HG03097 (cell line): Measurements from ENCODE around the gene TMEM53.

Source experiments
- ATAC-seq: cut with Tn5 transposase; IDR thresholded peaks from one replicate; pipeline ENCODE4 v1.9.1; 2021; ENCODE audit not compliant: unreplicated experiment, low FRiP score

Gene TMEM53

GRCh38 chr1:44648529-44649250 lies 25.6 kb downstream of the TMEM53 start:
- ATAC-seq = no peak

DNA sequence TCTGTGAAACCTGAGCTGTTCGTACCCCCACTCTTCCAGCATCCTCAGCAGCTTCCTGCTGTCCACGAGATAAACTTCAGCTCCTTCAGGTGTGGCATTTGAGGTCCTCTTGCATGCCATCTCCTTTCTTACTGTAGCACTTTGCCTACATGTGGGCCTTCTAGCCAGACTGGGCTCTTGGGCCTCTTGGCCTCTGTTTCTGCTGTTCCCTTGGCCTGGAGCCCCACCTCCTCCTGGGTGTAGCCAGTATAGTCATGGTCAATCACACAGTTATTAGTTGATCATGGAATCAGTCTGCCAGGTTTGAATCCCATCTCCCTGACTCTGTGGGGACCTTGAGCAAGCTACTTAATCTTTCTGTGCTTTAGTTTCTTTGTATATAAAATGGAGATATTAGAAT lies 26.4 kb downstream of the TMEM53 start:
- no peak for ATAC-seq

GRCh38 chr1:44646261-44647110 lies 27.8 kb downstream of the TMEM53 start:
- no peak for ATAC-seq

- no peak for ATAC-seq
Measured at GRCh38 chr1:44645476-44646244, 28.6 kb downstream of the TMEM53 start.

GRCh38 chr1:44644806-44645205 lies 29.5 kb downstream of the TMEM53 start:
- no peak for ATAC-seq

DNA sequence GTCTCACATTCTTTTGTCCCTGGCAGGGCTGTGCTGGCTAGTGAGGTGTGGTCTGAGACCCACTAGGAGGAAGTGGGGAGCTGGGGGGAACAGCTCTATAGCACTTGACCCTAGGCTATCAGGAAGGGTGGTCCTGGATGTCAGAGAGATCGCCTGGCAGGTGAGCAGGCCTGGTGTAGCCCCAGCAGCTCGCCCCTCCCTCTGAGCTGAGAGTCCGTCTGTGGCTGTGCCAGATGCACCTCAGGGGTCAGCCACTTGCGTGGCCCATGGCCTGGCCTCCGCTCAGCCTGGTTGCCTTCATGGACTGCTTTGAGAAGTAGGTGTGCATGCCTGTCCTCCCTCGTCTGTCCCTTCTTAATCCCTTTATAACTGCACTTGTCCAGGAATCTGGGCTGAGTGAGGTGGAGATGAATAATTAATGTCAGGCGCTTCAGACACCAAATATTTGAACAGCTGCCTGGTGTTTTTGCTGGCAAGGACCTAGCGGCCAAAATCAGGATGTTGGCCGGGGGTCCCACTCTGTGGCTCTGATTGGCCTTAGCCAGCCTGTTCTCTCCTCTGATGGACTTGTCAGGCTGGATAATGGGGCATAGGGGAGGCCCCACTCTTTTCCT lies 30.5 kb downstream of the TMEM53 start:
- ATAC-seq = no peak

DNA sequence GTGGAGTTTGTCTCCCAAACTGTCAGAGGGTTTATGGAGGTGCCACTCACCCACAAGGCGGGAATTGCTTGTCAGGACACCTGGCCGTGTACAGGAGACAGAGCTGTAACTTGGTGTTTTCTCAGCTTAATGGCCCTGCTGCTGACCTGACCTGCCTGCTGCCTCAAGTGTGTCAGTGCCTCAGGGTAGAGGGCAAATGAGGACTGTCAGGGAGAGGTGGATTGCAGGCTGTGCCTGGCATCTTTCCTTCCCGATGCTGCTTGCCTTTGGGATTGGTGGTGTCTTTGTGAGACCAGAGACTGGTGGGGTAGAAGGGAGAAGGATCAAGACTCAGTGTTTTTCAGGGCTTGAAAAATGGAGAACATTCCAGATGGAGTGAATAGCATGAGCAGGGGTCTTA lies 31.4 kb downstream of the TMEM53 start:
- ATAC-seq = no peak

DNA sequence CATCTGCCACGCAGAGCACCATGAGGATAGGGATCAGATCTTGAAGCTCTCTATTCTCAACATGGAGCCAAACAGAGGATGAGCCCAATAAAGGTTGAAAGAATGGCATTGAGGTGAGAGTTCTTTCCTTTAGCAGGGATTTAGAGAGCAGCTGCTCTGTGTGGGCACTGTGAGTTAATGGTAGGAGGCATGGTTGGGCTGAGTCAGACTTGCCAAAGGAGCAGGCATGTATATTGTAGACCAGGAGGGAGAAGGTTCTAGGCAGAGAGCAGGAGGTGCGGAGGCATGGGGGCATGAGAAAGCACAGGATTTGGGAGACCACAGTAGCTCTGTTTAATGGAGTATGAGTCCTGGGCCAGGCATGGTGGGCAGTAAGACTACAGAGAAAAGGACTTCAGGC lies 32.0 kb downstream of the TMEM53 start:
- no peak for ATAC-seq

DNA sequence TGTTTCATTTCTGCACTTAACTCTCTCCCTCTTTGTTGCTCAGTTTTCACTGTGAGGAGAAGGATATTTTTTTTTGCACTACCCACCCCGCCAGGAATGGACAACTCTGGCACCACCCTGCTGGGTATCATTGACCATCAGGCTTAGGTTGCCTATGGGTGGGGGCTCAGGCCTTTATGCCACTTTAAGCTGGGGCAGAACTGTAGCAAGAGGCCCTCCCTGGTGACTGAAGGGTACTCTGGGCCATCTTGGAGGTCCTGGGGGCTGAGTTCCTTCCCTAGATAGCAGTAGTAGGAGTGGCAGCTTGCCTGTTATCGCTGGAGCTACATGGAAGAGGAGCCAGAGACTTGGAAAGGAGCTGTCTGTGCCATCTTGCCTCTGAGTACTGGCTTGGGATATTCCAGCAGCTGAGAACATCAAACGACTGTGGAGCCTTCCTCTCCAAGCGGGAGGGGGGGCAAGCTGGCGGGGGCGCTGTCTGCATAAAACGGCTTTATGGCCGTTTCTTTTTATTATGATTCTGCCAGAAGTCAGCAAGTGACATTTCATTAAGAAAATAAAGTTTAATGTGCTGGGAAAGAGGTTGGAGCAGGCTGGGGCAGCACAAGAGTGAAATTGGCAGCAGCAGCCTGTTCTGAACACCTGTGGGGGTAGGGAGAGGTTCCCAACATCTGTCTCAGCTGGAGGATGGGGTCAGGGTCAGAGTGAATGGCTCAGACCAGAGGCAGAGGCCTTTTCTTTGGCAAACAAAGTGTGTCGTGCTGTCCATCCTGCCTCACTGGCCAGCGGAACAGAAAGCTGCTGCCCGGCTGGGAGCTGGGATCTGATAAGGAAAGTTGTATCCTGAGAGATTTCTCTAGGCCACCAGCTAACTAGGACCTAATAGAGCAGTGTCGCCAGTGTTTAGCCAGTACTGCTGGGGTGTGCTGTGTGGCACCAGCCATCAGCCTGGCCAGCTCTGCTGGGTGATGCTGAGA lies 32.9 kb downstream of the TMEM53 start:
- ATAC-seq = no peak

DNA sequence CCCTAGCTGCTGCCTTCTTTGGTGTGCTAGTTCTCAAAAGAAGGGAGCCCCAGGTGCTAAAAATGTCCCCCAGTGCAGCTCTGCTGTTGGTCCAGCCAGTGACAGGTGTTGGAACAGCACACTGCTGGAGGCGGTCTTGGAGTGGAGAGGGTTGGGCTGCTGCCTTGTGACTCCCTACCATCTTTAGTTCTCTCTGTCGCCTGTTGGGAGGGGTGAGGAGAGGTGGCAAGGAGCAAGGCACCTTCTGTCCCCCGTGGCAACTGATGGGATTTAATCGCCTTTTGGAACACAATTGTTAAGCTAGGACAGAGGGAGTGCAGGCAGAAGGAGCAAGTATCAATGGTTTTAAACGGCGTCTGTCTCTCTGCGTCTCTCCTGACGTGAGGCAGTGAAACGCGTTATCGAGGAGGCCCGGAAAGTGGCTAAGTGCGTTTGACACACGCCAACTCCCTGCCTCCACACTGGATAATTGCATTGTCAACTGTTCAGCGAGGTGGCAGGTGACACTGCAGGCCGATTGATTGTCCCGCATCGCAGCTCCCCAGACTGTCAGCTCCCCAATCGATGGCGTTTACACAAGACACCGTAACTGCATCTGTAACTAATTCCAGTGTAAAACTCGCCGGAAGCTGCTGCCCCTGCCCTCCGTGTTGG lies 34.0 kb downstream of the TMEM53 start:
- ATAC-seq = no peak

- ATAC-seq = no peak
Measured at GRCh38 chr1:44637702-44638411, 36.4 kb downstream of the TMEM53 start.

DNA sequence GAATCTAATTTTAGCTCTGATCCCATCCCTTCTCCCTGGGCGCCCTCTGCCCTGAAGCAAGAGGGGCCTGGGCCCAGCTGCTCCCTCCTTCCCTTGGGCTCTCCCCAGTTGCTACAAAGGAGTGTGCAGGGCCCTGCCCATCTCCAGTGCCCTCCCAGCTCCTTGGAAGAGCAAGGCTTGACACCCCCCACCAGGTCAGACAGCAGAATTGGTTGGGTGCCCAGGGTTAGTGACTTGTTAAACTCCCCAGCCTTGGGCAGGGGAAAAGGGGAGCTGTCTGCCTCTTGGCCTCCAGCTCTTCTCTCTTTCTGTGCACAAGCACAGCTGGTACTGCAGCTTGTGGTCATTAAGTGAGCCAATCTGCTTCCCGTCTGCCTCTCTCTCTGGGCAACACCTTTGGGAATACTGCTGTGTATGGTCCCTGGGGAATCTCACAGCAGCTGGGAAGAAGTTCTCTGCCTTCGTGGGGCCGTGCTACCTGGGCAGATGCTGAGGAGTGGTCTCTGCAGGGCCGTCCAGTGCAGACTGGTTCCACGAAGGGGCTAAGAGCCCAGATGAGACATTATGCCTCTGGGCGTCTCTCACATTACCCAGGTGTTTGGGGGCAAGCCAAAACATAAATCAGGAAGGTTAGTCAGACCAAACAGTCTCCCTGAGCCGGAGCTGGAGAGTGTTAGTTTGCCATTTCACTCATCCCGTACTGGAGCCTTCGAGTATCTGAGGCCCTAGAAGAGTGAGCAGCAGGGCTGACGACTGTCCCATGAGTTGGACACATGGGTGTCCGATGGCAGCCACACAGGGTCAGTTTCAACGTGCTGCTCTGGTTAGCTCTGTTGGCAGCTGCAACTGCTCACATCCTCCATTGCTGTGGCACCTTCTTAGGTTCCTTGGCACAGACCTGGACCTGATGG lies 37.3 kb downstream of the TMEM53 start:
- ATAC-seq = no peak

- no peak for ATAC-seq
Measured at GRCh38 chr1:44636083-44636687, 38.1 kb downstream of the TMEM53 start.

DNA sequence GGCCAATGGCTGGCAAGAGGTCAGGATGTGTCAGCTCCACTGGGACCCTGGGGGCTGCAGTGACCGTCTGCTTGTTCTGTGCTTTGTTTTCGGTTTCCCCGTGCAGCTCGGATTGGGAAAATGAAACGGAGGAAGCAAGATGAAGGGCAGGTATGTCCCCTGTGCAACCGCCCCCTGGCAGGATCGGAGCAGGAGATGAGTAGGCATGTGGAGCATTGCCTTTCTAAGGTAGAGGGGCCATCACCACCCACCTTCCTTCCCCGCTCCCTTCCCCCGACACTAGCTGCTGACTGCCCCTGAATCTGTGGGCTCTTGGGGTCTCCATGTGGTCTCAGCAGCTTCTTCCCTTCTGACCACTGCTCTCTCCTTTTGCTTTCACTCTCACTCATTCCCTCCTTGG lies 38.8 kb downstream of the TMEM53 start:
- ATAC-seq = no peak

GRCh38 chr1:44634606-44635189 lies 39.6 kb downstream of the TMEM53 start:
- no peak for ATAC-seq

- no peak for ATAC-seq
Measured at GRCh38 chr1:44632598-44632997, 41.7 kb downstream of the TMEM53 start.
